H1 (cell line): Measurements from ENCODE around the gene BTF3L4. TPM values are rescaled to one million over a fixed set of nuclear protein-coding genes. Genes with fewer than 3 reads are reported as not detected.

Experiments
- CTCF ChIA-PET: fragments of 300-600 bp; sonication (Branson Sonifier 250); formaldehyde crosslinking; loops from one replicate; lab custom pipeline; 2021; ENCODE audit not compliant: partially characterized antibody; lab: Charles Lee
- POLR2A ChIA-PET: fragments of 300-600 bp; sonication (Branson Sonifier 250); formaldehyde crosslinking; loops from one replicate; lab custom pipeline; 2021; ENCODE audit warnings: inconsistent platforms; ENCODE audit not compliant: partially characterized antibody; lab: Charles Lee
- DNase-seq, 2 experiments: peaks; one replicate each; pipeline versions ENCODE4 v3.0.0 to v3.0.0-alpha.2; 2010 to 2022; ENCODE audit warnings: low spot score in 2 of 2, low read depth in 1 of 2, mixed read lengths in 1 of 2
- FAIRE-seq: peaks from 2 replicates; lab custom pipeline; 2011; peaks lifted over from hg19 to GRCh38; lab: Jason Lieb, UNC
- H2AFZ ChIP-seq: 2 replicates; pipeline ENCODE4 v1.8.1; 2012; ENCODE audit warnings: low read length, inconsistent platforms
- H2AK5ac ChIP-seq: 2 replicates; pipeline ENCODE4 v1.6.1; 2013; ENCODE audit warnings: low read depth, low read length
- H2BK120ac ChIP-seq: replicated peaks from 2 replicates; pipeline ENCODE3; 2013; ENCODE audit warnings: low read depth, low read length, inconsistent platforms
- H2BK12ac ChIP-seq: 2 replicates; pipeline ENCODE4 v1.6.1; 2013; ENCODE audit warnings: low read depth, low read length
- H2BK15ac ChIP-seq: 2 replicates; pipeline ENCODE4 v1.6.1; 2013; ENCODE audit warnings: low read length
- H2BK20ac ChIP-seq: 2 replicates; pipeline ENCODE4 v1.6.1; 2013; ENCODE audit warnings: low read length
- H2BK5ac ChIP-seq: 2 replicates; pipeline ENCODE4 v1.6.1; 2013; ENCODE audit warnings: low read depth, low read length
- H3K14ac ChIP-seq: 2 replicates; pipeline ENCODE4 v1.6.1; 2013; ENCODE audit warnings: inconsistent platforms; ENCODE audit not compliant: insufficient read length
- H3K18ac ChIP-seq: 2 replicates; pipeline ENCODE4 v1.6.1; 2013; ENCODE audit warnings: low read length; ENCODE audit errors: extremely low read depth
- H3K23ac ChIP-seq: 2 replicates; pipeline ENCODE4 v1.6.1; 2013; ENCODE audit warnings: inconsistent platforms; ENCODE audit not compliant: insufficient read length
- H3K23me2 ChIP-seq: 2 replicates; pipeline ENCODE4 v1.6.1; 2013; ENCODE audit warnings: low read depth, low read length
- H3K27ac ChIP-seq: 2 replicates; pipeline ENCODE4 v1.6.1; 2011; ENCODE audit warnings: low read depth, low read length, inconsistent platforms
- H3K27me3 ChIP-seq, 4 experiments: replicated peaks in 1 of 4; 1 replicate in 1 of 4; 2 replicates in 3 of 4; pipeline versions ENCODE4 v1.6.1 to v1.8.1; 2011 to 2013; ENCODE audit warnings: low read length in 3 of 4, mild to moderate bottlenecking in 3 of 4, inconsistent platforms in 2 of 4, mixed read lengths in 2 of 4, moderate library complexity in 1 of 4; ENCODE audit not compliant: control insufficient read depth in 3 of 4, insufficient read depth in 3 of 4; ENCODE audit errors: extremely low read depth in 1 of 4
- H3K36me3 ChIP-seq, 4 experiments: 2 replicates each; pipeline versions ENCODE4 v1.6.1 to v1.8.1; 2011 to 2013; ENCODE audit warnings: mild to moderate bottlenecking in 4 of 4, low read length in 3 of 4, moderate library complexity in 2 of 4, control low read depth in 1 of 4, inconsistent platforms in 1 of 4; ENCODE audit not compliant: insufficient read depth in 4 of 4, control insufficient read depth in 2 of 4
- H3K4ac ChIP-seq: replicated peaks from 2 replicates; pipeline ENCODE3; 2013; ENCODE audit warnings: low read length, low read depth, mixed read lengths, inconsistent platforms; ENCODE audit not compliant: insufficient read length
- H3K4me1 ChIP-seq, 4 experiments: replicated peaks in 1 of 4; 1 replicate in 1 of 4; 2 replicates in 3 of 4; pipeline versions ENCODE4 v1.6.1 to v1.8.1; 2011 to 2013; ENCODE audit warnings: low read length in 3 of 4, inconsistent platforms in 2 of 4, mixed read lengths in 1 of 4; ENCODE audit not compliant: insufficient read depth in 4 of 4, control insufficient read depth in 3 of 4
- H3K4me2 ChIP-seq, 2 experiments: 2 replicates each; pipeline versions ENCODE4 v1.6.1 to v1.8.1; 2011 to 2013; ENCODE audit warnings: low read depth in 2 of 2, low read length in 2 of 2, control low read depth in 1 of 2, inconsistent platforms in 1 of 2, mild to moderate bottlenecking in 1 of 2; ENCODE audit not compliant: insufficient read depth in 1 of 2
- H3K4me3 ChIP-seq, 4 experiments: fragments of 200-600, 300-600 bp in 1 of 4; sonication (generic), shearing (Covaris generic), sonication (Bioruptor Twin) in 1 of 4; 2 replicates each; pipeline versions ENCODE4 v1.5.1 to v1.8.1; 2011 to 2016; ENCODE audit warnings: low read length in 4 of 4, low read depth in 3 of 4, control low read depth in 2 of 4, inconsistent platforms in 2 of 4, mild to moderate bottlenecking in 2 of 4, mixed read lengths in 1 of 4, moderate library complexity in 1 of 4; ENCODE audit not compliant: insufficient read depth in 2 of 4; ENCODE audit errors: extremely low read depth in 1 of 4
- H3K56ac ChIP-seq: replicated peaks from 2 replicates; pipeline ENCODE3; 2013; ENCODE audit warnings: low read depth, mild to moderate bottlenecking, mixed read lengths, low read length, inconsistent platforms; ENCODE audit not compliant: insufficient read length
- H3K79me1 ChIP-seq: 2 replicates; pipeline ENCODE4 v1.6.1; 2013; ENCODE audit warnings: low read depth, low read length, control low read depth
- H3K79me2 ChIP-seq, 2 experiments: 2 replicates each; pipeline versions ENCODE4 v1.6.1 to v1.8.1; 2012 to 2013; ENCODE audit warnings: low read length in 2 of 2, mild to moderate bottlenecking in 2 of 2, inconsistent platforms in 1 of 2; ENCODE audit not compliant: insufficient read depth in 2 of 2, control insufficient read depth in 1 of 2
- H3K9ac ChIP-seq, 4 experiments: replicated peaks in 1 of 4; 1 replicate in 1 of 4; 2 replicates in 3 of 4; pipeline versions ENCODE4 v1.6.1 to v1.8.1; 2011 to 2013; ENCODE audit warnings: low read depth in 3 of 4, low read length in 3 of 4, control low read depth in 2 of 4, mild to moderate bottlenecking in 2 of 4, moderate library complexity in 2 of 4, inconsistent platforms in 1 of 4; ENCODE audit errors: extremely low read depth in 1 of 4
- H3K9me3 ChIP-seq, 2 experiments: 2 replicates each; pipeline versions ENCODE4 v1.6.1 to v1.8.1; 2012 to 2013; ENCODE audit warnings: mild to moderate bottlenecking in 2 of 2, moderate library complexity in 2 of 2, control low read depth in 1 of 2, inconsistent platforms in 1 of 2, low read depth in 1 of 2, low read length in 1 of 2, mixed read lengths in 1 of 2; ENCODE audit not compliant: insufficient read depth in 2 of 2
- H4K20me1 ChIP-seq, 2 experiments: replicated peaks in 1 of 2; 2 replicates each; pipeline versions ENCODE3 to v1.8.1; 2011 to 2013; ENCODE audit warnings: inconsistent platforms in 2 of 2, low read length in 2 of 2, mild to moderate bottlenecking in 1 of 2; ENCODE audit not compliant: insufficient read depth in 2 of 2, control insufficient read depth in 1 of 2
- H4K5ac ChIP-seq: 2 replicates; pipeline ENCODE4 v1.6.1; 2013; ENCODE audit warnings: low read length, low read depth, mixed read lengths, inconsistent platforms; ENCODE audit not compliant: insufficient read length
- H4K8ac ChIP-seq: 2 replicates; pipeline ENCODE4 v1.8.0; 2013; ENCODE audit warnings: mild to moderate bottlenecking, moderate library complexity, low read length, inconsistent platforms; ENCODE audit not compliant: insufficient read depth; ENCODE audit errors: extremely low read depth
- H4K91ac ChIP-seq: replicated peaks from 2 replicates; pipeline ENCODE3; 2013; ENCODE audit warnings: low read length, mixed read lengths, inconsistent platforms; ENCODE audit not compliant: insufficient read length
- SIRT6 ChIP-seq: IDR thresholded peaks from one replicate; pipeline ENCODE4 v1.7.1; 2012; ENCODE audit warnings: low read length, inconsistent platforms
- WGBS, 2 experiments: shearing (Covaris generic) in 1 of 2; methylation state at CpG; one replicate each; pipeline versions ENCODE4 v1.1.6 to v1.1.7; 2013 to 2015; ENCODE audit warnings: low lambda C conversion rate in 2 of 2, mixed read lengths in 2 of 2, inconsistent platforms in 1 of 2, low coverage in 1 of 2, missing lambda C conversion rate in 1 of 2; ENCODE audit not compliant: insufficient replicate concordance in 2 of 2, insufficient coverage in 1 of 2, insufficient read length in 1 of 2; ENCODE audit errors: extremely low coverage in 1 of 2, missing lambda C conversion rate in 1 of 2; 5-methylcytosine and 5-hydroxymethylcytosine counted together
- polyA plus RNA-seq, 7 experiments: library from polyadenylated mRNA; depleted of rRNA in 3 of 7; stranded (reverse) in 5 of 7; unstranded in 2 of 7; fragments of >200 nt in 5 of 7; fragments of 200-250 nt in 2 of 7; gene quantifications; 1 replicate in 5 of 7; 2 replicates in 1 of 7; 4 replicates in 1 of 7; pipeline versions ENCODE4 v1.2.1 to v1.2.3, GENCODE V29; 2011 to 2013; ENCODE audit warnings: missing spikeins in 2 of 7, mixed read lengths in 2 of 7
- total RNA-seq: library from RNA; stranded (reverse); fragmentation: NEBNext Ultra II Directional; extraction: Animal tissue kit (Norgen Biotek cat#: 25700); gene quantifications from 2 replicates; pipeline ENCODE4 v1.2.1, GENCODE V29; 2021

The BTF3L4 gene
- total and polyA plus RNA-seq, 2 of the 8 experiments (the other 6 are each of a cell fraction or from before 2014, with no cell fraction given), result 76.1 to 98.3 TPM

DNA sequence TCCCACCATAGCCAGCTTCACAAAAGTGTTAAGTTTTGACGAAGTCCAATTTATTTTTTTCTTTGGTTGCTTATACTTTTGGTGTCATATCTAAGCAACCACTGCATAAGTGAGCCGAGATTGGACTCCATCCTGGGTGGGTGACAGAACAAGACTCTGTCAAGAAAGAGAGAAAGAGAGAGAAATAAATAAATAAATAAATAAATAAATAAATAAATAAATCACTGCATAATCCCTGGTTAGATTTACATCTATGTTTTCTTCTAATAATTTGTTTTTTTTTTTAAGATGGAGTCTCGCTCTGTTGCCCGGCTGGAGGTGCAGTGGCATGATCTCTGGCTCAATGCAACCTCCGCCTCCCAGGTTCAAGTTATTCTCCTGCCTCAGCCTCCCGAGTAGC is 67.5 kb downstream of the BTF3L4 start:
- Histone ChIP-seq H2AK5ac (no peak overlapping the region), H3K4me2 (no peak overlapping the region), H2BK120ac (no peak overlapping the region), H4K20me1 (no peaks in the 10 kb centered on the region), H3K14ac (no peak overlapping the region), H2AFZ (no peak overlapping the region), H3K23ac (no peak overlapping the region), H3K79me2 (no peaks in the 10 kb centered on the region), H3K36me3 (no peaks in the 10 kb centered on the region), H3K4me1 (peaks cover 0 to 10% (median 5%) of the 10 kb centered on the region in 4 experiments; a peak in 3 of 7 replicates), H3K4me3 (no peak overlapping the region), H3K27me3 (no peaks in the 10 kb centered on the region; a peak in 1 of 7 replicates), H3K27ac (no peak overlapping the region), H2BK5ac (no peak overlapping the region), H4K8ac (no peak overlapping the region), H4K91ac (no peak overlapping the region), H3K4ac (no peak overlapping the region), H3K18ac (no peak overlapping the region), H2BK12ac (no peak overlapping the region), H3K9me3 (no peaks in the 10 kb centered on the region), H2BK20ac (no peak overlapping the region), H3K23me2 (no peaks in the 10 kb centered on the region), H3K79me1 (no peaks in the 10 kb centered on the region), H3K9ac (no peak overlapping the region), H3K56ac (no peak overlapping the region), H4K5ac (no peak overlapping the region), H2BK15ac (no peak overlapping the region)
- POLR2A ChIA-PET, result no interaction called here
- DNase-seq, result no peak
- no peak for FAIRE-seq
- CTCF ChIA-PET, result interaction anchor here (1.0 kb wide), 1 partner anchor 12 kb away, joined by 3 read pairs; no protein-coding TSS in a partner anchor
- WGBS, 2 experiments, result 94% methylated on average over 6 of the region's 6 CpGs; no CpG with 5 or more reads in 1 of the 2 experiments
- TF ChIP-seq SIRT6, result no peak
